Calu3 (cell line): ENCODE measurements around the gene HPCAL4. TPM values are rescaled to one million over a fixed set of nuclear protein-coding genes. Genes with fewer than 3 reads are reported as not detected.

Source experiments
- BruUV-seq: library from RNA; stranded (reverse); fragments of 400-500 nt; replicated peaks from 2 replicates; lab custom pipeline; 2021; lab: Mats Ljungman, UMichigan
- CTCF ChIA-PET: fragments of 300-600 bp; sonication (Branson Sonifier 250); formaldehyde crosslinking; loops from one replicate; lab custom pipeline; 2022; ENCODE audit warnings: antibody characterized with exemption; lab: Charles Lee
- DNase-seq: peaks from one replicate; pipeline ENCODE4 v3.0.0; 2022
- H3K27ac Mint-ChIP-seq: one replicate; pipeline ENCODE4 v1.8.0; 2022; ENCODE audit warnings: mixed read lengths; ENCODE audit not compliant: unreplicated experiment
- H3K27me3 Mint-ChIP-seq: one replicate; pipeline ENCODE4 v1.8.0; 2022; ENCODE audit warnings: mixed read lengths; ENCODE audit not compliant: unreplicated experiment
- H3K36me3 Mint-ChIP-seq: one replicate; pipeline ENCODE4 v1.8.0; 2022; ENCODE audit warnings: mild to moderate bottlenecking, moderate library complexity, mixed read lengths; ENCODE audit not compliant: insufficient read depth, unreplicated experiment
- H3K4me1 Mint-ChIP-seq: one replicate; pipeline ENCODE4 v1.8.0; 2022; ENCODE audit warnings: mild to moderate bottlenecking, low read depth, mixed read lengths; ENCODE audit not compliant: unreplicated experiment
- H3K4me3 Mint-ChIP-seq: one replicate; pipeline ENCODE4 v1.8.0; 2022; ENCODE audit warnings: mild to moderate bottlenecking, low read depth, moderate library complexity, mixed read lengths; ENCODE audit not compliant: unreplicated experiment
- H3K9me3 Mint-ChIP-seq: one replicate; pipeline ENCODE4 v1.8.0; 2022; ENCODE audit warnings: low read depth, mixed read lengths; ENCODE audit not compliant: unreplicated experiment
- CTCF ChIP-seq: fragments of 200-600 bp; IDR thresholded peaks from one replicate; pipeline ENCODE4 v1.8.0; 2022; ENCODE audit warnings: antibody characterized with exemption; ENCODE audit not compliant: unreplicated experiment
- intact Hi-C: fragments of 100-400 bp; cut with micrococcal nuclease; formaldehyde crosslinking; loops from one replicate; pipeline ENCODE4 v1.10.0; 2022; ENCODE audit not compliant: unreplicated experiment
- total RNA-seq: library from RNA; stranded (reverse); gene quantifications from 2 replicates; pipeline ENCODE4 v1.2.3, GENCODE V29; 2022

The HPCAL4 gene
- total RNA-seq, 1 experiment from 2014 or later: not detected

DNA sequence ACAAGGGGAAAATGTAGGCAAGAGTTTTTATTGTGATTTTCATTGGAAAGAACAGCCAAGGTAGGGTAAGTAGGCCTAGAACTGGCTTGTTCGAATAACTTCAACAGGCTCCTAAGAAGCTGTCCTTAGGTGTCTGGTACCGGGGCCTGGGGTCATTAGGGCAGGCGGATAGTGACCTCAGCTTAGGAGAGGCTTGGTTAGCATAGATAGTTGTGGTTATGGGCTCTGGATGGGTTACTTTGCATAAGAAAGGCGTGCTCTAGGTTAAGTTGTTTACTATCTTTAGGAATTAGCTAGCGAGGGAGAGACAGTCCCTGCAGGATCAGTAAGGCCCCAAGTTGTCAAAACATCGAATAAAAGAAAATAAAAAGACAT is 20.7 kb upstream of the HPCAL4 start:
- CTCF ChIA-PET: interaction anchor here (0.7 to 1.2 kb wide), 2 partner anchors 9 to 106 kb away, joined by 4 to 5 read pairs; no protein-coding TSS in a partner anchor
- intact Hi-C loops: no loop called here
- no TSS peak for BruUV-seq

DNA sequence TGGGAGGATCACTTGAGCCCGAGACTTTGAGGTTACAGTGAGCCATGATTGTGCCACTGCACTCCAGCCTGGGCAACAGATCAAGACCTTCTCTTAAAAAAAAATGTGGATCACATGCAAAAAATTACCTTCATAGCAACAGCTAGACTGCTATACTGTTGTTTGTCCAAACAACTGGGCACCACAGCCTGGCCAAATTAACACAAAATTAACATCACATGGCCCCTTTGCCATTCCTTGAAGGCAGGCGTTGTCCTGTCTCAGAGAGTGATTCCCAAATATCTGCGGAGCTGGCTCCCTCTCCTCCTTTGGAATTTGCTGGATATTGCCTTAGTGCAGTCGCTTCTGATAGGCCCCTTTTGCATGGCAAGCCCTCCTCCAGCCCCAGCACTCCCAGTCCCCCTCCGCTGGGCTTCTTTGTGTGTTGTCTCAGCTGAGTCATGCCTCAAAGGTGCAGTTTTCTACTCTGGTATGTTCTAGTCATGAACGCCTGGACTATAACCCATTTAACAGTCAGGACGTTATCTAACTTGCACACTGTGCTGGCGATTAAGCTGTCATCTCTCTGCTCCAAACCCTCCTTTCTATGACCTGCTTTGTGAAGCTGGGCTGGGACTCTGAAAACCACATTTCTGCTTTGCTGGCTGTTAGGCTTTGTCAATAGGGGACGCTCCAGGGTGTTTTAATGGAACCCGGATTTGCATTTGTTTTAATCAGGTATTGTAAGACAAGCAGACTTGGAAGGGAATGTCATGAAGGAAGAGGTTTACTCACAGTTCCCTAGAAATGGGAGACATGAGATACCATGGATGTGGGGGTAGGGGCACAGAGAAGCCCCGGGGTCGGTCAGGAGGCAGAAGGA is 20.1 kb upstream of the HPCAL4 start:
- BruUV-seq: no TSS peak
- no peak overlapping the region for H3K27ac Mint-ChIP-seq

More for the DNA sequence above, 20.7 kb upstream of the HPCAL4 start:
- H3K9me3 Mint-ChIP-seq: no peaks in the 10 kb centered on the region
- no peaks in the 10 kb centered on the region for H3K4me1 Mint-ChIP-seq
- no peak overlapping the region for H3K4me3 Mint-ChIP-seq
- DNase-seq: no peak
- H3K27me3 Mint-ChIP-seq: peaks cover 73% of the 10 kb centered on the region
- H3K36me3 Mint-ChIP-seq: no peaks in the 10 kb centered on the region
- no peak for TF ChIP-seq CTCF
- no peak overlapping the region for H3K27ac Mint-ChIP-seq

DNA sequence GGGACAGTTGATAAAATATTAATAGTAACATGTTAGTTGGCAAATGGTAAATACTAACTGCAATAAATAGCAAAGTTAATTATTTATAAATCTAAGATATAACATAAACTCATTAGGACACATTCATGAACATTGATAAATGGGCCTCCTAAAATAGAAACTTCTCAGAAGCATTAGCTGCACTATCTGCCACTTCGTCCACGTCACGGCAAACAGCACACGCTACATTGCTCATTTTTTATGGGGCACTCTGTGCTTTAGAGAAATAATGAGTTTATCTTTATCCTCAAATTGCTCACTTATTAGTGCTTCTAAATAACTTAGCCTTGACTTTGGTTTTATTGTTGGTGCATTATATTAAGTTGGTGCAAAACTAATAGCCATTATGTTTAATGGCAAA is 16.3 kb upstream of the HPCAL4 start:
- H3K36me3 Mint-ChIP-seq: no peaks in the 10 kb centered on the region
- intact Hi-C loops: no loop called here
- BruUV-seq: no TSS peak
- H3K9me3 Mint-ChIP-seq: no peaks in the 10 kb centered on the region
- TF ChIP-seq CTCF: no peak
- no peaks in the 10 kb centered on the region for H3K4me1 Mint-ChIP-seq
- no peak overlapping the region for H3K27ac Mint-ChIP-seq
- DNase-seq: no peak
- CTCF ChIA-PET: no interaction called here
- peaks cover 43% of the 10 kb centered on the region for H3K27me3 Mint-ChIP-seq
- no peak overlapping the region for H3K4me3 Mint-ChIP-seq

More for the DNA sequence above, 20.1 kb upstream of the HPCAL4 start:
- Mint-ChIP-seq H3K4me1 (no peaks in the 10 kb centered on the region), H3K9me3 (no peaks in the 10 kb centered on the region), H3K36me3 (no peaks in the 10 kb centered on the region), H3K4me3 (no peak overlapping the region), H3K27me3 (peaks cover 73% of the 10 kb centered on the region)
- CTCF ChIA-PET: interaction anchor here (0.7 to 1.2 kb wide), 2 partner anchors 8 to 105 kb away, joined by 4 to 5 read pairs; no protein-coding TSS in a partner anchor
- no peak for TF ChIP-seq CTCF
- intact Hi-C loops: no loop called here
- no peak for DNase-seq

DNA sequence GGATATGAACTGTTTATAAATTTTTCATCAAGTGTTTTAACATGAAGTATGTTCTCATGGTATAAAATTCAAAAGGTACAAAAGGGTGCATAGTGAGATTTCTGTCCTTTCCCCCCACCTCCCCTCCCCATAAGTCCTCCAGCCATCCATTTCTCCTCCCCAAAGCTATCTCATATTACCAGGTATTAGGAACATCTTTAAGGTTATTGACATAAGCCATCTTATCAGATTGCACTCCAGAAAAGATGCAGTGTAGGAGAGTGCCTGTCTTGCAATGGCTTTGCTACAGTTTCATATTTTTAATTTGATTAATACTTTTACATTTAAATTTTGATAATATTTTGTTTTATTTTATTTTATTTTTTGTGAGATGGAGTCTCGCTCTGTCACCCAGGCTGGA is 13.5 kb upstream of the HPCAL4 start:
- Mint-ChIP-seq H3K27ac (no peak overlapping the region), H3K4me1 (peaks cover 16% of the 10 kb centered on the region), H3K9me3 (no peaks in the 10 kb centered on the region), H3K4me3 (no peak overlapping the region), H3K36me3 (no peaks in the 10 kb centered on the region), H3K27me3 (peaks cover 53% of the 10 kb centered on the region)
- no peak for DNase-seq
- intact Hi-C loops: loop anchor here (5.0 kb wide), 1 partner anchor 98 kb away; no protein-coding TSS in a partner anchor
- CTCF ChIA-PET: interaction anchor here (0.6 kb wide), 1 partner anchor 101 kb away, joined by 4 read pairs; no protein-coding TSS in a partner anchor
- BruUV-seq: no TSS peak
- no peak for TF ChIP-seq CTCF
